ENCODE results near the gene PLEKHM3. TPM values are rescaled to one million over a fixed set of nuclear protein-coding genes. Genes with fewer than 3 reads are reported as not detected.

The PLEKHM3 gene
- total RNA-seq, 1 donor from 2014 or later: 20.9 TPM

DNA sequence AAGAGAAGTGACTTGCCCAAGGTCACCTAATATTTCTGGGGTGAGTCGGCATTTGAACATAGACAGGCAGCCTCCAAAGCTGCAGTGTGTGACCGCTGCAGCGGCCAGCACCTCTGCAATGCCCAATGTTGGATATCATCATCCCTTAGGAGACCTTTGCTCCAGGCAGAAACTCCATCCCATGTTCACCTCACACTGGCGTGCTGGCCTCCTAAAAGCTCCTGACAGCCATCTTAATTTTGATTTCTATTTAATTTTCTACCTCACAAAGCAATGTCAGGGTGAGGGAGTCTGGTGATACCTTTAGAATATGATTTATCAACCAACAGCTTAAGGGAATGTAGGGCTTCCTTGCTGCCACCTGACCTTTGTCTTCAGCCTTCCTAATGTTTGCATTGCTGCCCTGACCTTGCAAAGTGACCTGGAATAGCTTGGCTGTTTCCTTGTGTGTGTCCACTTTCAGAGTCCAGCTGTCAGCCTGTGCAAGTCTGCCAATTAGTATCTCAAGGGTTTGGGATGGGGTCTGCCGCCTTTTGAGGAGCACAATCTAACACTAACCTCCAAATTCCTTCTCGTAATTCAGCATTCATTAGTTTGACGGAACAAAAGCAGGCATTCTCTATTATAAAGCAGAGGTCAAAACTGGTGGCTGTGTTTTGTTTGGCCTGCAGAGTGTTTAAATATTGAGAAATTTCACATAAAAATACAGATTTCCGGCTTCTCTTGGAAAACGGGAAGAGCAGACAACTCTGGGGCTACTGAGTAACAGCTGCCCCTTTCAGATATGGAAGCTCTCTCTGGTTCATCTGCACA, 127.6 kb downstream of the PLEKHM3 start:
- Histone ChIP-seq H3K27me3 (ENCODE audit: control insufficient read depth in 3 of 3, insufficient read depth in 3 of 3, low read length in 3 of 3) (no peaks in the 10 kb centered on the region), H3K36me3 (ENCODE audit: control insufficient read depth in 3 of 3, insufficient read depth in 3 of 3, low read length in 3 of 3) (peaks cover 4 to 13% (median 11%) of the 10 kb centered on the region in 3 donors), H3K9me3 (ENCODE audit: control insufficient read depth in 3 of 3, low read length in 3 of 3) (no peaks in the 10 kb centered on the region), H3K4me3 (ENCODE audit: low read length in 3 of 3) (no peak overlapping the region), H3K4me1 (ENCODE audit: control insufficient read depth in 3 of 3, insufficient read depth in 3 of 3, low read length in 3 of 3) (no peaks in the 10 kb centered on the region), H3K27ac (ENCODE audit: low read depth, low read length) (no peak overlapping the region), H3K9ac (ENCODE audit: low read depth in 1 of 3, low read length in 3 of 3) (no peak overlapping the region)

- Histone ChIP-seq H3K9me3 (ENCODE audit: control insufficient read depth in 3 of 3, low read length in 3 of 3) (no peaks in the 10 kb centered on the region), H3K27me3 (ENCODE audit: control insufficient read depth in 3 of 3, insufficient read depth in 3 of 3, low read length in 3 of 3) (no peaks in the 10 kb centered on the region), H3K9ac (ENCODE audit: low read depth in 1 of 3, low read length in 3 of 3) (no peak overlapping the region), H3K36me3 (ENCODE audit: control insufficient read depth in 3 of 3, insufficient read depth in 3 of 3, low read length in 3 of 3) (peaks cover 4 to 13% (median 11%) of the 10 kb centered on the region in 3 donors), H3K27ac (ENCODE audit: low read depth, low read length) (no peak overlapping the region), H3K4me1 (ENCODE audit: control insufficient read depth in 3 of 3, insufficient read depth in 3 of 3, low read length in 3 of 3) (no peaks in the 10 kb centered on the region), H3K4me3 (ENCODE audit: low read length in 3 of 3) (no peak overlapping the region)
Observed at GRCh38 chr2:207896525-207897285, 128.6 kb downstream of the PLEKHM3 start.

DNA sequence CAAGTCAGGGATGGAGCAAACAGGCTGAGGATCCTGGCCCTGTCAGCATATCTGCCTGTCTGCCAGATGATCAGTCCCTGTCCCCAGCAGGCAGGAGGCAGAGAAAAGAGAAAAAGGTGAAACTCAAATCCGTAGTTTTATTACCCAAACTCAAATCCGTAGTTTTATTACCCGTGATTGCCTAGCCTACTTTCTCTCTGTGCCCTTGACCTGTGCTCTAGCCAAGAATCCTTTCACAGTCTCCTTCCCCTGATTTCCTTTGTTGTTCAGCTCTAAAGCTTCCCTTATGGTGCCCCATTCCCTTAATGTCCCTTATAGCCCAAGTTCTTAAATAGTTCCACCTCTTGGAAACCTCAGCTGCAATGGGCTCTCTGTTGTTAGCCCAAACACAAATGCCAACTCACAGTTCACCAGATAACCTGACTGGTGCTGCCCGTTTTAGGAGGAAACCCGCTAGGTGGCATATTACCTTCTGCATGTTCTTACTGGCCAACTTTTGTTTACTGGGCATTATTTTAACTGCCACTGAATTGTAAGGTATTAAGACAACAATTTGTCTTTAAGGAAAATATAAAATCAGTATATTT, 130.0 kb downstream of the PLEKHM3 start:
- H3K4me3 ChIP-seq (ENCODE audit: low read length in 3 of 3): no peak overlapping the region
- no peaks in the 10 kb centered on the region for H3K27me3 ChIP-seq (ENCODE audit: control insufficient read depth in 3 of 3, insufficient read depth in 3 of 3, low read length in 3 of 3)
- peaks cover 0 to 7% (median 5%) of the 10 kb centered on the region in 3 donors for H3K36me3 ChIP-seq (ENCODE audit: control insufficient read depth in 3 of 3, insufficient read depth in 3 of 3, low read length in 3 of 3)
- no peaks in the 10 kb centered on the region for H3K4me1 ChIP-seq (ENCODE audit: control insufficient read depth in 3 of 3, insufficient read depth in 3 of 3, low read length in 3 of 3)
- H3K9ac ChIP-seq (ENCODE audit: low read depth in 1 of 3, low read length in 3 of 3): no peak overlapping the region
- no peak overlapping the region for H3K27ac ChIP-seq (ENCODE audit: low read depth, low read length)
- H3K9me3 ChIP-seq (ENCODE audit: control insufficient read depth in 3 of 3, low read length in 3 of 3): no peaks in the 10 kb centered on the region

DNA sequence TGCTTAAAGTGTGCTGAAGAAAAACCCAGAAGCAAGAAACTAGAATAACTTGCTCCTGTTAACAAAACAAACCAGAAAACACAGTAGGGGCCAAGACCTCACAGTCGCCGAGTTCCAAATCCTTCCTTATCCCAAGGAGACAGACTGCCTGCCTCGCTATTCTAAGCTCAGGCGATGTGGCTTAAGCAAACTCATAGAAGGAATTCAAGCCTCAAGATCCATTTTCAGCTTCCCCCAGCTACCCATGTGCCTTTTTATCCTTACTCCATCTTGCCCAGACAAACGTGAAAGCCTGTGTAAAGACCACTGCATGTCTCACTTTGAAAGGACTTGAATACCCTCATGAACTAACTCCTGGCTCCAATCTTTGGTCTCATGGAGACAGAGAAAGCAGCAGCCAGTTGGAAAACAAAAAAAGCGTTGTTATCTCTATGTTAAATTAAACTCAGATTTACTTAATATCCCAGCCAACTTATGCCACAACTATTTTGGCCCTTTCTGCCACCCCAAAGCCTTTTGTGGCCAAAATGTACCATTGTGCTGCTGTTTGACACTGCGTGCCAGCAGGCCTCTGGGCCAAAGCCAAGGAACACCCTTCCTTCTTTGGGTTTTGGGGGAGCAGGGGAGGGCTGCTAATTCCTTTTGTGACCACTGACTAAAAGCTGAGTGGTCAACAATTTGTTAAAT, 132.5 kb downstream of the PLEKHM3 start:
- H3K36me3 ChIP-seq (ENCODE audit: control insufficient read depth in 3 of 3, insufficient read depth in 3 of 3, low read length in 3 of 3): no peaks in the 10 kb centered on the region
- H3K9me3 ChIP-seq (ENCODE audit: control insufficient read depth in 3 of 3, low read length in 3 of 3): no peaks in the 10 kb centered on the region
- H3K27ac ChIP-seq (ENCODE audit: low read depth, low read length): no peak overlapping the region
- H3K27me3 ChIP-seq (ENCODE audit: control insufficient read depth in 3 of 3, insufficient read depth in 3 of 3, low read length in 3 of 3): no peaks in the 10 kb centered on the region
- H3K9ac ChIP-seq (ENCODE audit: low read depth in 1 of 3, low read length in 3 of 3): no peak overlapping the region
- no peaks in the 10 kb centered on the region for H3K4me1 ChIP-seq (ENCODE audit: control insufficient read depth in 3 of 3, insufficient read depth in 3 of 3, low read length in 3 of 3)
- no peak overlapping the region for H3K4me3 ChIP-seq (ENCODE audit: low read length in 3 of 3)

DNA sequence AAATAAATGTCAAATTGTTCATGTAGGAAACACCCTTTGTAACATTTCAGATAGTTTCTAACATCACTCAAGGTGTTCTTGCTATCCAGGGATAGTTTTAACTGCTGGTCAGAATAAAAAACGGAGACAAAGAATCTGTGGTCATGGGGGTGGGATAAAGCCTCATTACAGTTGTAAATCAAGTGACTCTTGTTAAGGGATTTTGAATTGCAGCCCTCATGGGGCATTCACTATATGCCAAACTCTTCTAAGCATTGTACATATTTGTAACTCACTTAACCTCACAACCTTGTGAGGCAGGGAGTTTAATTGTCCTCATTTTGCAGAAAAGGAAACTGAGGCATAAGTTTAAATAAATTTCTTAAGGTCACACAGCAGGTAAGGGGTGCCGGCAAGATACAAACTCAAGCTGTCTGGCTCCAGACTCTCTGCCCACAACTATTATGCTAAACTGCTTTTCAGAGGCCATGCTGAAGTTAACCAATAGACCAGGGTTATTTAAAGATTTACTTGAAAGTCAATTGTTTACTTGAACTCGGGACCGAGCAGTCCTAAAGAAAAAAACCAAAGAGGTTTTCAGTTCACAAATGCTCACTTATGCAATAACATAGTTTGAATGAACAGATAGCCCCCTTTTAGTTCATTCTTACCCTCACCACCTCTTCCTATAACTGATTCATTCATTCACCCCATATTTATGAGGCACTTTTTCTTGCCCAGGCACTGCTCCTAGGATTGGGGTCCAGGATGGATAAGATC, 134.1 kb downstream of the PLEKHM3 start:
- Histone ChIP-seq H3K9me3 (ENCODE audit: control insufficient read depth in 3 of 3, low read length in 3 of 3) (no peaks in the 10 kb centered on the region), H3K9ac (ENCODE audit: low read depth in 1 of 3, low read length in 3 of 3) (no peak overlapping the region), H3K4me1 (ENCODE audit: control insufficient read depth in 3 of 3, insufficient read depth in 3 of 3, low read length in 3 of 3) (no peaks in the 10 kb centered on the region), H3K4me3 (ENCODE audit: low read length in 3 of 3) (no peak overlapping the region), H3K36me3 (ENCODE audit: control insufficient read depth in 3 of 3, insufficient read depth in 3 of 3, low read length in 3 of 3) (no peaks in the 10 kb centered on the region), H3K27me3 (ENCODE audit: control insufficient read depth in 3 of 3, insufficient read depth in 3 of 3, low read length in 3 of 3) (no peaks in the 10 kb centered on the region), H3K27ac (ENCODE audit: low read depth, low read length) (no peak overlapping the region)

GRCh38 chr2:207887500-207887899, 137.8 kb downstream of the PLEKHM3 start:
- no peaks in the 10 kb centered on the region for H3K4me1 ChIP-seq (ENCODE audit: control insufficient read depth in 3 of 3, insufficient read depth in 3 of 3, low read length in 3 of 3)
- H3K9me3 ChIP-seq (ENCODE audit: control insufficient read depth in 3 of 3, low read length in 3 of 3): no peaks in the 10 kb centered on the region
- H3K9ac ChIP-seq (ENCODE audit: low read depth in 1 of 3, low read length in 3 of 3): no peak overlapping the region
- no peak overlapping the region for H3K4me3 ChIP-seq (ENCODE audit: low read length in 3 of 3)
- H3K27ac ChIP-seq (ENCODE audit: low read depth, low read length): no peak overlapping the region
- no peaks in the 10 kb centered on the region for H3K27me3 ChIP-seq (ENCODE audit: control insufficient read depth in 3 of 3, insufficient read depth in 3 of 3, low read length in 3 of 3)
- H3K36me3 ChIP-seq (ENCODE audit: control insufficient read depth in 3 of 3, insufficient read depth in 3 of 3, low read length in 3 of 3): no peaks in the 10 kb centered on the region

- H3K9ac ChIP-seq (ENCODE audit: low read depth in 1 of 3, low read length in 3 of 3): no peak overlapping the region
- no peak overlapping the region for H3K4me3 ChIP-seq (ENCODE audit: low read length in 3 of 3)
- no peaks in the 10 kb centered on the region for H3K36me3 ChIP-seq (ENCODE audit: control insufficient read depth in 3 of 3, insufficient read depth in 3 of 3, low read length in 3 of 3)
- H3K27me3 ChIP-seq (ENCODE audit: control insufficient read depth in 3 of 3, insufficient read depth in 3 of 3, low read length in 3 of 3): no peaks in the 10 kb centered on the region
- no peak overlapping the region for H3K27ac ChIP-seq (ENCODE audit: low read depth, low read length)
- no peaks in the 10 kb centered on the region for H3K4me1 ChIP-seq (ENCODE audit: control insufficient read depth in 3 of 3, insufficient read depth in 3 of 3, low read length in 3 of 3)
- H3K9me3 ChIP-seq (ENCODE audit: control insufficient read depth in 3 of 3, low read length in 3 of 3): no peaks in the 10 kb centered on the region
Observed at GRCh38 chr2:207885010-207885409, 140.3 kb downstream of the PLEKHM3 start.

DNA sequence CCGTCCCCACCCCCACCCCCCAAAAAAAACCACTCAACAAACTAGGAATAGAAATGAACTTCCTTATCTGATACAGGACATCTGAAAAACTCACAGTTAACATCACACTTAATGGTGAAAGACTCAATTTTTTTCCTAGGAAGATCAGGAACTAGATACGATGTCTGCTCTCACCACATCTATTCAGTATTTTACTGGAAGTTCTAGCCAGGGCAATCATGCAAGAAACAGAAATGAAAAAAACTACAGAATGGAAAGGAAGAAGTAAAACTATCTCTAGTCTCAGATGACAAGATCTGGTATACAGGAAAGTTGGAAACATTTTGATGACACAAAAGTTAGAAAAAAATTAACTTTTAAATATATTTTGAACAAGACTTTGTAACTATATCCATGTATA, 141.2 kb downstream of the PLEKHM3 start:
- no peaks in the 10 kb centered on the region for H3K27me3 ChIP-seq (ENCODE audit: control insufficient read depth in 3 of 3, insufficient read depth in 3 of 3, low read length in 3 of 3)
- H3K9me3 ChIP-seq (ENCODE audit: control insufficient read depth in 3 of 3, low read length in 3 of 3): no peaks in the 10 kb centered on the region
- no peak overlapping the region for H3K27ac ChIP-seq (ENCODE audit: low read depth, low read length)
- H3K4me3 ChIP-seq (ENCODE audit: low read length in 3 of 3): no peak overlapping the region
- no peaks in the 10 kb centered on the region for H3K36me3 ChIP-seq (ENCODE audit: control insufficient read depth in 3 of 3, insufficient read depth in 3 of 3, low read length in 3 of 3)
- peaks cover 0 to under 1% (median 0%) of the 10 kb centered on the region in 3 donors for H3K4me1 ChIP-seq (ENCODE audit: control insufficient read depth in 3 of 3, insufficient read depth in 3 of 3, low read length in 3 of 3)
- H3K9ac ChIP-seq (ENCODE audit: low read depth in 1 of 3, low read length in 3 of 3): no peak overlapping the region

DNA sequence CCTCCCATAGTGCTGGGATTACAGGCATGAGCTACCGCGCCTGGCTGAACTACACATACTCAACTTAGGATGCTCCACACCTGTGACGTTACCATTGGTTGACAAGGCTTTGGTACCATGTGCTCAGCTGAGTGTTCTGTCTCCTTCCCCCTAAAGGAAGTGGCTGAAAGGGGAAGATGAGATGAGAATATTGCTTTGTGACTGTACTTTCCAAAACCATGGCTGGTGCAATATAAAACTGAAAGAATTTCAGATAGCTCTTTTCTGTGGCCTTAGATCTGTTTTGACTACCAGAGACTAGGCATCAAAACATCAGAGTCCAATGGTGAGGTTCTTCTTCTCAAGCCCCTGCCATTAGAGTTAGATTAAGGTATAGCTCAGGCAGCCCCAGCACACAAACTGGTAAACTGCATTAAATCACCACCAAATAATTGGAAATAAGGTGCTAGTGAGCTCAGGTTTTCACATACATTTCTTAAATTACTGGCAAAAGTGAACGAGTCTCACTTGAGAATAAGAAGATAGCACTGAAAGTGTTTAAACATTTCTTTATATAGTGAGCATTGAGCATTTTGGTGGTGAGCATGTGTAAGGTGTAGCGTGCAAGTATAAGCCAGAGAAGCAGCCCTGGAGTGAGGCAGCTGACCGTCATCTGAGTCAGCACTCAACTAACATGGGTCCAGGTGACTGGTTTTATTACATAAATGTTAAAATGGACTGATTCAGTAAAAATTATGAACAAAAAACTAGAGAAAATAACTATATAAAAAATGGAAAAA, 142.1 kb downstream of the PLEKHM3 start:
- Histone ChIP-seq H3K4me3 (ENCODE audit: low read length in 3 of 3) (no peak overlapping the region), H3K4me1 (ENCODE audit: control insufficient read depth in 3 of 3, insufficient read depth in 3 of 3, low read length in 3 of 3) (peaks cover 0 to 3% (median 0%) of the 10 kb centered on the region in 3 donors), H3K27ac (ENCODE audit: low read depth, low read length) (no peak overlapping the region), H3K9me3 (ENCODE audit: control insufficient read depth in 3 of 3, low read length in 3 of 3) (no peaks in the 10 kb centered on the region), H3K36me3 (ENCODE audit: control insufficient read depth in 3 of 3, insufficient read depth in 3 of 3, low read length in 3 of 3) (no peaks in the 10 kb centered on the region), H3K9ac (ENCODE audit: low read depth in 1 of 3, low read length in 3 of 3) (no peak overlapping the region), H3K27me3 (ENCODE audit: control insufficient read depth in 3 of 3, insufficient read depth in 3 of 3, low read length in 3 of 3) (no peaks in the 10 kb centered on the region)
